HEK293T (cell line): Measurements from ENCODE around the gene SCUBE3.

Experiments
- ARNT ChIP-seq: fragments of 450-650 bp; IDR thresholded peaks from 2 replicates; pipeline ENCODE4 v1.6.1; 2017; ENCODE audit warnings: mild to moderate bottlenecking
- BHLHE40 ChIP-seq: fragments of 450-650 bp; IDR thresholded peaks from 2 replicates; pipeline ENCODE4 v1.6.1; 2016; ENCODE audit warnings: mild to moderate bottlenecking, moderate library complexity, borderline replicate concordance
- CTBP1 ChIP-seq: fragments of 450-650 bp; IDR thresholded peaks from 2 replicates; pipeline ENCODE4 v1.6.1; 2016; ENCODE audit warnings: borderline replicate concordance
- ELF4 ChIP-seq: fragments of 450-650 bp; IDR thresholded peaks from 2 replicates; pipeline ENCODE4 v1.6.1; 2017; ENCODE audit warnings: antibody characterized with exemption
- FOXA1 ChIP-seq: fragments of 450-650 bp; IDR thresholded peaks from 2 replicates; pipeline ENCODE4 v1.6.1; 2016; ENCODE audit warnings: mild to moderate bottlenecking
- FOXK2 ChIP-seq: fragments of 450-650 bp; IDR thresholded peaks from 2 replicates; pipeline ENCODE4 v1.6.1; 2016; ENCODE audit warnings: mild to moderate bottlenecking
- FOXM1 ChIP-seq: fragments of 450-650 bp; IDR thresholded peaks from 2 replicates; pipeline ENCODE4 v1.6.1; 2017; ENCODE audit warnings: mild to moderate bottlenecking, borderline replicate concordance
- HDGF ChIP-seq: fragments of 450-650 bp; IDR thresholded peaks from 2 replicates; pipeline ENCODE4 v1.6.1; 2017; ENCODE audit warnings: antibody characterized with exemption, borderline replicate concordance
- L3MBTL2 ChIP-seq: fragments of 450-650 bp; conservative IDR thresholded peaks from 2 replicates; pipeline ENCODE4 v1.6.1; 2016; ENCODE audit warnings: mild to moderate bottlenecking
- SP1 ChIP-seq: fragments of 450-650 bp; IDR thresholded peaks from 2 replicates; pipeline ENCODE4 v1.6.1; 2017
- SUZ12 ChIP-seq: fragments of 450-650 bp; IDR thresholded peaks from 2 replicates; pipeline ENCODE4 v1.6.1; 2016; ENCODE audit warnings: mild to moderate bottlenecking
- TF ChIP-seq, protein P1 (sequence below): fragments of 450-650 bp; IDR thresholded peaks from 2 replicates; pipeline ENCODE4 v1.6.1; 2016

GRCh38 chr6:35213298-35213791 lies 411 bp upstream of the SCUBE3 start:
- TF ChIP-seq SP1 (no peak), ARNT (no peak), BHLHE40 (no peak), ELF4 (no peak), L3MBTL2 (no peak), HDGF (no peak), FOXM1 (no peak), FOXA1 (no peak), SUZ12 (no peak), CTBP1 (no peak), FOXK2 (no peak)
- TF ChIP-seq, protein P1, sequence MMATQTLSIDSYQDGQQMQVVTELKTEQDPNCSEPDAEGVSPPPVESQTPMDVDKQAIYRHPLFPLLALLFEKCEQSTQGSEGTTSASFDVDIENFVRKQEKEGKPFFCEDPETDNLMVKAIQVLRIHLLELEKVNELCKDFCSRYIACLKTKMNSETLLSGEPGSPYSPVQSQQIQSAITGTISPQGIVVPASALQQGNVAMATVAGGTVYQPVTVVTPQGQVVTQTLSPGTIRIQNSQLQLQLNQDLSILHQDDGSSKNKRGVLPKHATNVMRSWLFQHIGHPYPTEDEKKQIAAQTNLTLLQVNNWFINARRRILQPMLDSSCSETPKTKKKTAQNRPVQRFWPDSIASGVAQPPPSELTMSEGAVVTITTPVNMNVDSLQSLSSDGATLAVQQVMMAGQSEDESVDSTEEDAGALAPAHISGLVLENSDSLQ, result no peak
